Stimulated activated CD4-positive, alpha-beta T cell treated with anti-CD3 and anti-CD28 coated beads, TNF-alpha, amount 100 ng/mL, for 1 hour (primary cell): ENCODE data around the gene RNASE11.
"Not testable (repeated sequence)": the region's sequence is repeated elsewhere in the genome, so short reads cannot be mapped to it uniquely, and the experiment has no call there.

Experiments
- DNase-seq, 3 donors: peaks; one replicate each; pipeline ENCODE4 v3.0.0-alpha.2; 2020; ENCODE audit warnings: low read depth in 3 of 3, low spot score in 1 of 3

Gene RNASE11

DNA sequence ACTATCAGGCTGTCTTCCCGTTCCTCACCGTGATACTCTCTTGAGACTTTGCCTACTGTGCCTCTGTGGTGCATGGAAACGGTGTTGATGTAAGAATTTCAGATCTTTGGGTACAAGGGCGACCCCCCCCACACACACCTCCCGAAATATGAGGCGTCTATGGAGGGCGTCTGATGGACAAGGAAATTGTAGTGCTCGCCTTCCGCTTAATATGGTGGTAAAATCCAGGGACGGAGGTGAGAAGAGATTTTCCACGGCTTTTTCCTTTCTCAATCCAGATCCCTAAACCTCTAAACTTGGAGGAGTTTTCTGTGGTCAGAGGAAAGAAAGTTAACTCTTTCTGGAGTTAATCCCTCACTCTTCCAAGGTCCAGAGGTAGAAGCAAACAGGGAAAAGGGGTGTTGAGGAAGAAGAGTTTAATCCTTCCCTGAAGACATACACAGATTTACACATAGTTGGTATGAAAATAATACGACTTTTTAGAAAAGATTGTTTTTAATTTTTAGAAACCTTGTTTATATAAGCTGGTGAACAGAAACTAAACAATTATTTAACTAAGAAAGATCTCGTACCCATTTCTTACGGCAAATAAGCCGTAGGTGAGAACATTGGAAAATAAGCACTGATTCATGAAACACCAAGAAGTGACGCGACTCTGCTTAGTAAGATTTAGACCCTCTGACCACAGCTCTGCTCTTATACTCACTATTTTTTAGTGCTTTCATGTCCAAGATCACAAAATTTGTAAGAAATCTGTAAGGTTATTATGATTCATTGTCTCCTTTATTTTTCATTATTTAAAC lies 26.4 kb upstream of the RNASE11 start:
- no peak for DNase-seq

DNA sequence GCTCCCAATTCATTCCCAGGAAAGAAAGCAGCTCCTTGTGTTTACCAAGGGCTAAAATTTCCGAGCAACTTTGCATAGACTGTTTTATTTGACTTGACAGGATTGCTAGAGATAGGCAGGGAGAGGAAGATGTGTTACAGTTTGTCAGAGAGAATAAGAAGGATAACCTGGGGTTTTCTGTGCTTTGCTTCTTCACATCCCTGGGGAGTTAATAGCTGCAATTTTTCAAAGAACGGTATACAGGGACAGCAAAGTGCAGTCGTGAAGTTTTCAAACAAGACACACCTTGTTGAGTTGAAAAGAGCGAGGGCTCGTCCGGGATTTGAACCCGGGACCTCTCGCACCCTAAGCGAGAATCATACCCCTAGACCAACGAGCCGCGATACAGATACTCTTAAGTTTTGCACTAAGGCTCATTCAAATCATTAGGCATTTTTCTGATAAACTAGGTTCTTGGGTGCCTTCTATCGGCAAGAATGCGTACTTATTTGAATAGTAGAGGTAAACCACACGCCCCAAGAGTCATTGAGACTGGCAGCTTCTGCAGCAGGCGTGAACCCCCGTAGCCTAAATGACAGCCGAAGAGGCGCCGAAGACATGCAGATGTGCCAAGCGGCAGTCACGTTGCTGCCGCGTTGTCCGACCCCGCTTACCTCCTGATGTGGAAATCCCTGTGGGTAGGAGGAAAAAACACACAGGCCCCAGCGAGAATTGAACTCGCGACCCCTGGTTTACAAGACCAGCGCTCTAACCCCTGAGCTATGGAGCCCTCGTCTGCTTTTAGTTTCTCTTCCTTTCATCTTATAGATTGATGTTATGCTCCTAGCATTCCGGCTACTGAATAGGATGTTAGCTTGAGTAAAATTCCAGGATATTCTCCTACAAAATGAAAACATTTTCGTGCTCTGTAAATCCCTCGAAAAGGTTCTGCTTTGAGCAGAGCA lies 25.6 kb upstream of the RNASE11 start:
- DNase-seq, result peak; percentile 62 to 81 (median 72)

DNA sequence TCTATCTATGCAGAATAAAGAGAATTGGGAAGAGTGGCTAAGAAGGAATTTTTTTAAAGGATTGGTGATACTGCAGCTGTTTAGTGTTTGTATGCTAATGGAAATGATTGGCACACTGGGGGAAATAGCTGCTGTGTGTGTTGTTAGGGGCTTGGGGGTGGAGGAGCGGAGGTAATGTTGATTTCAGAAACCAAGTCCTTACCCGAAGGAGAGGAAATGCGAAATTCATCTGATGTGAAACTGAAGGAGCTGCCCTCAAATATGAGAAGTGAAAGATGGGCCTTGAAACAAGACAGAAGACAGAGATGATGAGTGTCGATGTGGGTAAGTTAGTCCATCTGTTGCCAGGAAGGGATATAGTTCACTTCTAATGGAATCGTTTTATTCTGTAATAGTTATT lies 24.6 kb upstream of the RNASE11 start:
- no peak for DNase-seq

DNA sequence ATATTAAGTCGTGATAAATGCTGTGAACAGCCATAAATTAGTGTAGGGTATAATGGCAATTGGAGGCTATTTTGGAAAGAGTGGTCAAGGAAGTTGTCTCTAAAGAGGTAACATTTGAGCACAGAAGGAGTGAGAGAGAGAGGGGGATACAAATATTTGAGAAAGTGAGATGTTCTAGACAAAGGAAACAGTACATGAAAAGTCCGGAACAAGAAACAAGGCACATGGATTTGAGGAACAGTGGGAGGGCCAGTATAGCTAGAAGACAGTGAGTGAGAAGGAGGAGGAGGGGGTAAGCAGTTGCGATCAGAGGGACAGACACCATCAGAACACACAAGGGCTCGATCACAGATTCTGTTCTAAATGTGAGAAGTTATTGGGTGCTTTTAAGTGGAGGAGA lies 23.5 kb upstream of the RNASE11 start:
- no peak for DNase-seq

- DNase-seq, result peak; percentile 31 to 62 (median 55)
These were observed 22.4 kb upstream of the RNASE11 start for GRCh38 chr14:20610002-20610765.

DNA sequence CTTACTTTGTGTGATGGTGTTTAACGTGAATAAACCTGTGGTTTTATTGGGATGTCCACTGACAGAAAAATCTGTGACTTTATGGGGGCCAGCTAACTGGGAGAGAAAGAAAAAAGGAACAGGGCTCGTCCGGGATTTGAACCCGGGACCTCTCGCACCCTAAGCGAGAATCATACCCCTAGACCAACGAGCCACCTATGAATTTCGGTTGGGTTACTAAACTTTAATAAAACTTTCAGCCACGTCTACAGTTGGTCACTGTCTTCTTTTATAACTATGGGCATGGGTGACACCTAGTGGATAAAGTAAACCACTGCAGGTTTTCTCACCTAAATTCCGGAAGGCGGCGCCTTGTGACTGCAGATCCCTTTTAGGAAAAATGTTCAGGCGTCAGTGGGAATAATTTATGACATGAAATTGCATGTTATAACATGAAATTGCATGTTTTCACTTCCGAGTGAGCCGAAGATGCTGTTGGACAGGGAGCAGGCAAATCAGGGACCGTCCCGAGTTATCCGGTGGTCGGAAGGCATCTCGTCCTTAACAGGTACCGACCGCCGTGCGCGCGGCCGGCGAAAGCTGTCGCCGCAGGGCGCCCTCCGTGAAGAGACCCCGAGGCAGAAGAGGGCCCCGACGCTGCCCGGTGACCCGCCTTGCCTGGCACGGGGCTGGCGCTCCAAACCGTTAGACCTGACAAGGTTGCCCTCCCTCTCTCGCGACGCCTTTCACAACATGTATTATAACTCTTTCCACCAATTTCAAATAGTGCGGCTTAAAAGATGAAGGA lies 21.6 kb upstream of the RNASE11 start:
- peak in 1 of 3 donors; percentile 44 for DNase-seq

- no peak for DNase-seq
These were observed 20.7 kb upstream of the RNASE11 start for GRCh38 chr14:20608383-20609110.

DNA sequence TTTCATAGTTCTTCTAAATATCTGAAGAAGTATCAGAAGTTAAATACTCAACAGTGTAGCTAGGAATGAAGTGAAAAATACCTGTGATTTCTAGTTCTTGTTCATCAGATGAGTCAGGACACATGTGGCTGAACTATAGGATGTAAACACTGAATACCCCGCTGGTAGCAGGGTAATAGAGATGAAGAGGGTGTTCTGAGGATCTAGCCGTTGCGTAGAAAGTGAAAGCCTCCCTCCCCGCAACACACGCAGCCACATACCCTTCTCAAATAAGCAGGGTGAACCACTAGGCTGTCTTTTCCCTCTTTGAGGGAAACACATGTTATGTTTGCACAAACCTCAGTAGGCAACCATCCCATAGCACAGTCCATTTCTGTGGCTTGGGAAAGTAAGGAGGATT lies 19.8 kb upstream of the RNASE11 start:
- DNase-seq, result no peak

DNA sequence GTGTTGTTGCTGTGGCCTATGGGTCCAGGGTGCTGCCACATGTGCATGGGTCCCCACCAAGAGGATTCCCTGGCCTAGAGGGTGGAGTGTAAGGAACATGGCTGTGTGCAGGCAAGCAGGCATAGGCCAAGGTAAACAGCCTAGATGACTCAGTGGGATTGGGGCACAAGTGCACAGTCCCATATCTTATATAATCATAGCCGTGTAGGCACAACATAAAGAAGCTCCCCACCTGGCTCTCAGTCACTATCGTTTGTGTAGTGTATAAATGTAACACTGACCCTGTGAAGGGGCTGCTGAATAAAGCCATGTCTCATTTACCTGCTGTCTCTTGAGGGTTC lies 19.1 kb upstream of the RNASE11 start:
- no peak for DNase-seq

DNA sequence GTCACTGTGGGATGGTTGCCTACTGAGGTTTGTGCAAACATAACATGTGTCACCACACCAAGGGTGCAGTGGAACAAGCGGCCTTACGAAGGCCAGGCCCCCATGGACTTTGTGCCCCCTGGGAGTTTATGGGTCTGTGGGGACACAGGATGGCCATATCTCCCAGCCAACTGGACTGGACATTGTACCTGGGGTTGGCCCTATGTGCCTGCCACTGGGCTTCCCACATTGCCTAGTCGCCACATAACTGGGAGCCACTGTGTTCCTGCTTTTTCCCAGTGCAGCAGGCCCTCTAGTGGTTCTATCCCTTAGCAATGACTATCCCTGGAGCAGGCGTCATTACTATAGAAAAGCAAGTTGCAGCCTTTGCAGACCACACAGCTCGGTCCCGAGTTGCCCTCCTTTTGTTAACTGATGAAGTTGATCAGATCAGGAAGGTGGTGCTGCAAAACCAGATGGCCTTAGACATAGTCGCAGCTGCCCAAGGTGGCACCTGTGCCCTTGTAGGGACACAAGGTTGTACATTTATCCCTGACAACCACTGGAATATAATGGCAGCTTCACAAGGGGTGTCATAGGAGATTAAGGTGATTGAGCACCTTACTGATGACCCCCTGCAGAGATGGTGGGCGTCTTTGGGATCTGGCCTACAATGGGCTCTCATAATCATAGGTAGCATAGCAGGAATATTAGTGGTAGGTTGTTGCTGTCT lies 18.5 kb upstream of the RNASE11 start:
- no peak for DNase-seq

- DNase-seq, result no peak
These were observed 16.3 kb upstream of the RNASE11 start for GRCh38 chr14:20603813-20604690.

DNA sequence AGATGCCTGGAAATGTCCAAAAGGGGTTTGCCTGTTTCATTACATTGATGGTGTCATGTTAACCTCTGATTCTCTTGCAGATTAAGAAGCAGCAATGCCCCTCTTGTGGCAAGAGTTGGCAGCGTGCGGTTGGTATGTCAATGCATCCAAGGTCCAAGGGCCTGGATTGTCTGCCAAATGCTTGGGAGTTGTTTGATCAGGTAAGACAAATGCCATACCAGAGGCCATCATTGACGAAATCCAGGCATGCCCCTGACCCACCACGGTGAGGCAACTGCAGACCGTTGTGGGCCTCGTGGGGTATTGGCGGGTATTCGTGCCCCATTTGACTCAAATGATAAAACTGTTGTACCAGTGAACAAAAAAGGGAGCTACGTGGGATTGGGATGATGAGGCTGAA lies 14.8 kb upstream of the RNASE11 start:
- no peak for DNase-seq

DNA sequence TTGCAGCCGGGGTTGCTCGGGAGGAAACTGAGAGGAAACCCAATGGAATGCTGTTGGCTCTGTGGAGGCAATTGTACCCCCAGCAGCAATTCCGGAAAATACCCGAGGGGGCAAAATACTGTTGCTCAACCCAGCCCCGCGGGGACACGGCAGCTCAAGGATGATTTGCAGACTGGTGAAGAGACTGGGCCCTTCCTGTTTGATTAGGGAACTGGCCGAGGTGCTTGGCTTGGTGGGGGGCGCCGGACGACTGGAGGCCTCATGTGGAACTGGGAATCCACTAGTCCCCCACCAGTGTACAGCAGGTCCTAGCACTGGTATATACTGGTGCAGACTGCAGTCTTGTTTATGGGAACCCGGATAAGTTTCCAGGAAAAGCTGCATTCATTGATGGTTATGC lies 13.7 kb upstream of the RNASE11 start:
- DNase-seq, result no peak

DNA sequence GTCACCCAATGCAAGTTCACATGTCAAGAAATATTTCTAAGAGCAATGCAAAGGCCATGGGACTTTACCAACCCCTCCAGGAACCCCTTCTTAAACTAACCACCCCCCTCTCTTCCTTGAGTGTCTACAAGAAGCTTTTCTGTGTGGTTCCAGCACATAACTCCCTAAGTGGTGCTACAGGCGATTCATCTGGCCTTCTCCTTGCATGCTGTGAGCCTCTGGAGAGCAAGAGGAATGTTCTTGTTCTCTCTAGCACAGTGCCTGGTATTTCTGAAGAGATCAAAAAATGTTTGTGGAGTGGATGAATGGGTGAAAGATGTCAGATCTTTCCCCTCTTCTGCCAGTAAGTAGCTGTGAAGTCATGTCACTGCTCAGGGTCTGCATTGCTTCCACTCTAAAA lies 9.3 kb upstream of the RNASE11 start:
- no peak for DNase-seq

DNA sequence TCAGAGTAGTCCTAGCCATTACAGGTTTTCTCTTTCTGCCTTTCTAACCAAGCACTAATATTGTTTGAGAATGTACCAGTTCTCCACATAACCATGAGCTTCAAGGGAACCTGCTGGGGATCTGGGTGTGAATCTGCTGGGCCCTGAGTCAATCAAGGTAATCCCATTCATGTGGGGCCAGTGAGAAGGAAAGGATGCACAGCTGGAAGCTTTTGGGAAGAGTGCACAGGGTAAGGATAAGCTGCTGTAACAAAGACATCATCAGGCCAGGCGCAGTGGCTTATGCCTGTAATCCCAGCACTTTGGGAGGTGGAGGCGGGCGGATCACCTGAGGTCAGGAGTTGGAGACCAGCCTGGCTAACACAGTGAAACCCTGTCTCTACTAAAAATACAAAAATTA lies 7.9 kb upstream of the RNASE11 start:
- not testable (repeated sequence) for DNase-seq

GRCh38 chr14:20592574-20592973 lies 4.8 kb upstream of the RNASE11 start:
- no peak for DNase-seq

DNA sequence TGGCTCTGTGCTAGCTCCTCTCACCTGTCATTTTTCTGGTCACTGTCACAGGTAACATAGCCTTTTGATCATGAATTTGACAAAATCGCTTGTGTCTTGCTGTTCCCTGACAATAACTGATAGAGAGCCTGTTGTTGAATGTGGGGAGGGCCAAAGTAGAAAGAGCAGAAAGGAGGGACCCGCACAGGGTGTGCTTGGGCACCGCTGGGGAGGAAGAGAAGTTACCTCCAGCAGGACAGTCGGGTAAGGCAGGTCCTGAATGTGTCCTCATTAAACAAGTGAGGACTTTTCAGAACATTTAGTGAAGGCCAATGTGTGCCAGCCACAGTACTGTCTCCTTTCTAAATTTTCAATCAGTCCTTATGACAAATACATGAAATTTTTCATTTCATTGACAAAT lies 3.4 kb upstream of the RNASE11 start, which contains the start of gene RNASE12:
TSS of gene RNASE12 (minus strand) at position 142 of the 400 bp plus-strand sequence. CDS start 653 bp downstream, outside the sequence.
- DNase-seq, result no peak

- no peak for DNase-seq
These were observed 3.9 kb downstream of the RNASE11 start for GRCh38 chr14:20583908-20584307.
